ES-I3 (cell line): ENCODE data around the gene ABHD6.
"Not testable (repeated sequence)": the region's sequence is repeated elsewhere in the genome, so short reads cannot be mapped to it uniquely, and the experiment has no call there.

Source experiments
- H3K36me3 ChIP-seq: 2 replicates; pipeline ENCODE4 v1.6.1; 2013; ENCODE audit warnings: mild to moderate bottlenecking, low read length, control low read depth, moderate library complexity; ENCODE audit not compliant: insufficient read depth
- H3K4me1 ChIP-seq: 2 replicates; pipeline ENCODE4 v1.6.1; 2013; ENCODE audit warnings: mild to moderate bottlenecking, control low read depth, low read length; ENCODE audit not compliant: insufficient read depth
- H3K9ac ChIP-seq: 2 replicates; pipeline ENCODE4 v1.6.1; 2013; ENCODE audit warnings: low read depth, mild to moderate bottlenecking, low read length, moderate library complexity
- H3K9me3 ChIP-seq: 2 replicates; pipeline ENCODE4 v1.6.1; 2013; ENCODE audit warnings: mild to moderate bottlenecking, low read length, moderate library complexity; ENCODE audit not compliant: control insufficient read depth, insufficient read depth

The ABHD6 gene

GRCh38 chr3:58267543-58267942 lies 30.0 kb downstream of the ABHD6 start:
- not testable (repeated sequence) for H3K4me1 ChIP-seq, H3K9me3 ChIP-seq, H3K36me3 ChIP-seq, H3K9ac ChIP-seq

- H3K9me3 ChIP-seq, result no peaks in the 10 kb centered on the region
- no peak overlapping the region for H3K9ac ChIP-seq
- no peaks in the 10 kb centered on the region for H3K36me3 ChIP-seq
- no peaks in the 10 kb centered on the region for H3K4me1 ChIP-seq
Observed at GRCh38 chr3:58269356-58269755, 31.8 kb downstream of the ABHD6 start.

- no peaks in the 10 kb centered on the region for H3K36me3 ChIP-seq
- H3K9me3 ChIP-seq, result no peaks in the 10 kb centered on the region
- no peaks in the 10 kb centered on the region for H3K4me1 ChIP-seq
- H3K9ac ChIP-seq, result no peak overlapping the region
Observed at GRCh38 chr3:58270485-58270884, 32.9 kb downstream of the ABHD6 start.

GRCh38 chr3:58271901-58272501 lies 34.4 kb downstream of the ABHD6 start:
- H3K36me3 ChIP-seq, result no peaks in the 10 kb centered on the region
- H3K9ac ChIP-seq, result no peak overlapping the region
- no peaks in the 10 kb centered on the region for H3K4me1 ChIP-seq
- H3K9me3 ChIP-seq, result no peaks in the 10 kb centered on the region

GRCh38 chr3:58272891-58273290 lies 35.3 kb downstream of the ABHD6 start:
- H3K9me3 ChIP-seq, result no peaks in the 10 kb centered on the region
- H3K4me1 ChIP-seq, result no peaks in the 10 kb centered on the region
- no peaks in the 10 kb centered on the region for H3K36me3 ChIP-seq
- no peak overlapping the region for H3K9ac ChIP-seq

- not testable (repeated sequence) for H3K9me3 ChIP-seq, H3K9ac ChIP-seq, H3K4me1 ChIP-seq, H3K36me3 ChIP-seq
Observed at GRCh38 chr3:58273362-58273761, 35.8 kb downstream of the ABHD6 start.

- H3K4me1 ChIP-seq, result no peaks in the 10 kb centered on the region
- H3K9ac ChIP-seq, result no peak overlapping the region
- no peaks in the 10 kb centered on the region for H3K36me3 ChIP-seq
- H3K9me3 ChIP-seq, result no peaks in the 10 kb centered on the region
Observed at GRCh38 chr3:58274027-58274614, 36.5 kb downstream of the ABHD6 start.

GRCh38 chr3:58281069-58281468 lies 43.5 kb downstream of the ABHD6 start:
- Histone ChIP-seq H3K36me3 (no peaks in the 10 kb centered on the region; the same call in 1 of the 2 replicates), H3K9me3 (no peaks in the 10 kb centered on the region), H3K4me1 (no peaks in the 10 kb centered on the region), H3K9ac (no peak overlapping the region; the same call in 1 of the 2 replicates)

GRCh38 chr3:58285334-58285733 lies 47.7 kb downstream of the ABHD6 start:
- H3K36me3 ChIP-seq, result no peaks in the 10 kb centered on the region; the same call in 1 of the 2 replicates
- no peaks in the 10 kb centered on the region for H3K9me3 ChIP-seq
- H3K9ac ChIP-seq, result no peak overlapping the region
- no peaks in the 10 kb centered on the region for H3K4me1 ChIP-seq

- Histone ChIP-seq H3K9ac (no peak overlapping the region), H3K9me3 (no peaks in the 10 kb centered on the region; the same call in 1 of the 2 replicates), H3K4me1 (no peaks in the 10 kb centered on the region), H3K36me3 (no peaks in the 10 kb centered on the region; the same call in 1 of the 2 replicates)
Observed at GRCh38 chr3:58287354-58287753, 49.8 kb downstream of the ABHD6 start.

- Histone ChIP-seq H3K9me3 (no peaks in the 10 kb centered on the region; the same call in 1 of the 2 replicates), H3K9ac (no peak overlapping the region), H3K36me3 (no peaks in the 10 kb centered on the region; the same call in 1 of the 2 replicates), H3K4me1 (no peaks in the 10 kb centered on the region)
Observed at GRCh38 chr3:58288011-58288728, 50.6 kb downstream of the ABHD6 start.

GRCh38 chr3:58288964-58289613 lies 51.5 kb downstream of the ABHD6 start:
- not testable (repeated sequence) for H3K9ac ChIP-seq, H3K9me3 ChIP-seq, H3K4me1 ChIP-seq, H3K36me3 ChIP-seq

GRCh38 chr3:58290446-58290845 lies 52.9 kb downstream of the ABHD6 start:
- H3K4me1 ChIP-seq, H3K9ac ChIP-seq, H3K9me3 ChIP-seq, H3K36me3 ChIP-seq: not testable (repeated sequence)

- Histone ChIP-seq H3K9ac (no peak overlapping the region), H3K4me1 (no peaks in the 10 kb centered on the region), H3K36me3 (no peaks in the 10 kb centered on the region), H3K9me3 (peaks cover 5% of the 10 kb centered on the region; the same call in 1 of the 2 replicates)
Observed at GRCh38 chr3:58291671-58292338, 54.2 kb downstream of the ABHD6 start.
